ENCODE results near the gene RASAL2.

DNA sequence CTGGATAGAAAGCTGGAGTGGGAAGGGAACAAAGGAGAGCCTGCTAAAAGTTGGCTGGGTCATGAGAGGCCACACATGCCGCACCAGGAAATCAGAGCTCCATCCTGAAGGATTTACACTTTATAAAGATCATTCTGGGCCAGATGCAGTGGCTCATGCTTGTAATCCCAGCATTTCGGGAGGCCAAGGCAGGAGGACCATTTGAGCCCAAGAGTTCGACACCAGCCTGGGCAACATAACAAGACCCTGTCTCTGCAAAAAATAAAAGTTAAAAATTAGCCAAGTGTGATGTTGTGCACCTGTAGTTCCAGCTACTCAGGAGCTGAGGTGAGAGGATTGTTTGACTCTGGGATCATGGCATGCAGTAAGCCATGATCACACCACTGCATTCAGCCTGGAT lies 28.7 kb upstream of the RASAL2 start:
- TF ChIP-seq POLR2A (IDR thresholded peaks at IDR 0.05; ENCODE audit: low read length) (no peak), GATA1 (IDR thresholded peaks at IDR 0.05; ENCODE audit: low read depth, low read length) (no peak)

Data from erythroblast (primary cell).